Large intestine (tissue), 3 donors: ENCODE data around the gene MRPL50. TPM values are rescaled to one million over a fixed set of nuclear protein-coding genes. Genes with fewer than 3 reads are reported as not detected.

Experiments
- DNase-seq, 2 donors: peaks; one replicate each; pipeline versions ENCODE4 v3.0.0 to v3.0.0-alpha.2; 2013
- H3K27ac ChIP-seq: one replicate; pipeline ENCODE4 v1.5.1; 2013; ENCODE audit warnings: low read length
- H3K27me3 ChIP-seq: 2 replicates; pipeline ENCODE4 v1.6.1; 2013; ENCODE audit warnings: low read length; ENCODE audit not compliant: control insufficient read depth, insufficient read depth
- H3K36me3 ChIP-seq: 2 replicates; pipeline ENCODE4 v1.6.1; 2013; ENCODE audit warnings: low read length; ENCODE audit not compliant: control insufficient read depth, insufficient read depth
- H3K4me1 ChIP-seq: one replicate; pipeline ENCODE4 v1.6.1; 2013; ENCODE audit warnings: low read length; ENCODE audit not compliant: control insufficient read depth, insufficient read depth
- H3K4me3 ChIP-seq: one replicate; pipeline ENCODE4 v1.5.1; 2013; ENCODE audit warnings: low read length
- H3K9me3 ChIP-seq: one replicate; pipeline ENCODE4 v1.6.1; 2013; ENCODE audit warnings: mild to moderate bottlenecking, low read depth, low read length, moderate library complexity; ENCODE audit not compliant: control insufficient read depth
- polyA plus RNA-seq: library from polyadenylated mRNA; unstranded; fragments of 120-200 nt; gene quantifications from one replicate; pipeline ENCODE4 v1.2.1, GENCODE V29; 2013

Gene MRPL50
- polyA plus RNA-seq, 1 donor, result 27.5 TPM

- H3K27ac ChIP-seq, result no peak overlapping the region
- no peaks in the 10 kb centered on the region for H3K4me1 ChIP-seq
- H3K27me3 ChIP-seq, result no peaks in the 10 kb centered on the region
- no peaks in the 10 kb centered on the region for H3K36me3 ChIP-seq
- H3K9me3 ChIP-seq, result no peaks in the 10 kb centered on the region
- no peak overlapping the region for H3K4me3 ChIP-seq
- no peak for DNase-seq
These were observed 56.5 kb downstream of the MRPL50 start for GRCh38 chr9:101341958-101342357.

Other genes with a start within 250 kb of the MRPL50 start
- gene BAAT, start 13.6 kb downstream of the MRPL50 start, polyA plus RNA-seq, result 0.60 TPM
- 95.1 TPM for gene ZNF189, start 233 bp upstream of the MRPL50 start, polyA plus RNA-seq
- gene ALDOB, start 37.2 kb upstream of the MRPL50 start, polyA plus RNA-seq, result 1,562 TPM
- 38.3 TPM for gene RNF20, start 135.2 kb upstream of the MRPL50 start, polyA plus RNA-seq
- 0.01 TPM for gene PPP3R2, start 196.4 kb upstream of the MRPL50 start, polyA plus RNA-seq